WI38 (cell line): Measurements from ENCODE around the gene MIPEP.

Source experiments
- H3K4me3 ChIP-seq: 2 replicates; pipeline ENCODE4 v1.5.1; 2011; ENCODE audit warnings: low read depth, mild to moderate bottlenecking, control low read depth, low read length
- TF ChIP-seq, protein P1 (sequence below): IDR thresholded peaks from 2 replicates; pipeline ENCODE4 v1.5.1; 2012; ENCODE audit warnings: low read depth, mild to moderate bottlenecking, control low read depth, low read length

Gene MIPEP

DNA sequence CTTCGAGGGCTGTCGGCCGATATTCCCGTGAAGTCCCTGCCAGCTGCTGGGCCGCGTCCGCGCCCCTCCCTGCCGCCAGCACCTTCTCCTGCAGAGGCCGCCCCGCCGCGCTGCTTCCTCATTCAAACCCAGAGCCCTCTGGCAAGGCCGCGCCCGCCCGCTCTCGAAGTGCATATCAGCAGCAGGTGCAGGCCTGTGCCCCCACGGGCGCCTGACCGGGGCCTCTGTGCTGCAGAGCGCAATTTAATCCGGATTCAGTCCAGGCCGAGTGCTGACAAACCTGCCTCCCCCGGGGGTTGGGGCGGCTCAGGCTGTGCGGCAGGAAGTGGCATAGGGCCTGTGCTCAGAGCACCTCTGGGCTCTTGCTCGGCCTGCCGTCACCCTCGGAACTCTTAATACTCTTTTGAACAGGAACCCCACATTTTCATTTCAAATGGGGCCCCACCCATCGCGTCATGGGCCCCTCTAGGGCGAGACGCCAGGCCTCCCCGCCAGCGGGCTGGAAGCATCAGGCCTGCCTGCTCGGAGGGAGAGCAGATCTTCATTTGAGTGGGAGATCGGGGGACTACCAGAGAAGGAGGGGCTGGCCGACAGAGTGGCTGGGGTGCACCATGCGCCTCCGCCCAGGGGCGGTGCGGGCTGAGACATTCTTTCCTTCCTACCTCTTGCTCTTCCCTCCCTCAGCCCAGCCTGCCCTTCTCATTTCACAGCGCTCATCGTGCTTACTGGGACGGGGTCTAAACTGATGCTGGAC lies 193.3 kb downstream of the MIPEP start:
- TF ChIP-seq, protein P1, sequence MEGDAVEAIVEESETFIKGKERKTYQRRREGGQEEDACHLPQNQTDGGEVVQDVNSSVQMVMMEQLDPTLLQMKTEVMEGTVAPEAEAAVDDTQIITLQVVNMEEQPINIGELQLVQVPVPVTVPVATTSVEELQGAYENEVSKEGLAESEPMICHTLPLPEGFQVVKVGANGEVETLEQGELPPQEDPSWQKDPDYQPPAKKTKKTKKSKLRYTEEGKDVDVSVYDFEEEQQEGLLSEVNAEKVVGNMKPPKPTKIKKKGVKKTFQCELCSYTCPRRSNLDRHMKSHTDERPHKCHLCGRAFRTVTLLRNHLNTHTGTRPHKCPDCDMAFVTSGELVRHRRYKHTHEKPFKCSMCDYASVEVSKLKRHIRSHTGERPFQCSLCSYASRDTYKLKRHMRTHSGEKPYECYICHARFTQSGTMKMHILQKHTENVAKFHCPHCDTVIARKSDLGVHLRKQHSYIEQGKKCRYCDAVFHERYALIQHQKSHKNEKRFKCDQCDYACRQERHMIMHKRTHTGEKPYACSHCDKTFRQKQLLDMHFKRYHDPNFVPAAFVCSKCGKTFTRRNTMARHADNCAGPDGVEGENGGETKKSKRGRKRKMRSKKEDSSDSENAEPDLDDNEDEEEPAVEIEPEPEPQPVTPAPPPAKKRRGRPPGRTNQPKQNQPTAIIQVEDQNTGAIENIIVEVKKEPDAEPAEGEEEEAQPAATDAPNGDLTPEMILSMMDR, result no peak
- H3K4me3 ChIP-seq, result no peak overlapping the region

DNA sequence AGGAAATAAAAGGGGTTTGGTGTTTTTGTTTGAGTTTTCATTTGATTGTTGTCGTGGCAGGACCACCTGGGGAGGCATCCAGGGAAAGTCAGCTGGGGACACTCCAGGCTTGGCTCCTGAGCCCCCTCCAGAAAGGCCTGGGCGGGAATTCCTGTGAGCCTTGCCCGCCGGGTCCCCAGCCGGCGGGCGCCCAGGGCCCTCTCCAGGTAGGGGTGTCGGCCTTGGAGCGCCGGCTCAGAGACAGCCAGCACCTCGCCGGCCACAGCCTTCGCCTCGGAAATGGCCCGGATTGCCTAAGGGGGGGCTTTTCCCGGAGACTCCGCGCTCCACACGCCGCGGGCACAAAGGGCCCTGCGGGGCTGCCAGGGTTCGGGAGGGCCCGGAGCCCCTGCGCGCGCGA lies 194.0 kb downstream of the MIPEP start:
- TF ChIP-seq, protein P1, result no peak
- no peak overlapping the region for H3K4me3 ChIP-seq

DNA sequence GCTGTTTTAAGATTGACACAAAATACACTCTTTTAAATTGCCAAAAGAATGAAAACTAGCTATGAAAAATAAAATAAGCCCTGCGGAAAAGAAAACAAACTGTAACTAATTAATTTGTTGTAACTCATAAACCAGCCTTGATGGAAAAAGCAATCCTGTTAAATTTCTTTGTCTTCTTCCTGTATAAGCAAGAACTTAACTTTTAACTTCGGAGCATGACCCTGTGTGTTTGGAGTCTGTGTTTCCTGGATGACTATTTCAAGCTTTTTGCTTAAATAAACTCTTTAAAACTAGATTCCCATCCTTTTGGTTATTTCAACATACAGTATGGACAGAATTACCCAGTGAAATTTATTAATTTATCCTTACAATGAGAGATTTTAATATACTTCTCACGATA lies 196.4 kb downstream of the MIPEP start:
- TF ChIP-seq, protein P1, result no peak
- H3K4me3 ChIP-seq, result no peak overlapping the region

GRCh38 chr13:23690668-23691067 lies 198.5 kb downstream of the MIPEP start:
- no peak overlapping the region for H3K4me3 ChIP-seq
- TF ChIP-seq, protein P1, result no peak

- no peak overlapping the region for H3K4me3 ChIP-seq
- TF ChIP-seq, protein P1, result no peak
Observed at GRCh38 chr13:23688336-23688735, 200.9 kb downstream of the MIPEP start.

DNA sequence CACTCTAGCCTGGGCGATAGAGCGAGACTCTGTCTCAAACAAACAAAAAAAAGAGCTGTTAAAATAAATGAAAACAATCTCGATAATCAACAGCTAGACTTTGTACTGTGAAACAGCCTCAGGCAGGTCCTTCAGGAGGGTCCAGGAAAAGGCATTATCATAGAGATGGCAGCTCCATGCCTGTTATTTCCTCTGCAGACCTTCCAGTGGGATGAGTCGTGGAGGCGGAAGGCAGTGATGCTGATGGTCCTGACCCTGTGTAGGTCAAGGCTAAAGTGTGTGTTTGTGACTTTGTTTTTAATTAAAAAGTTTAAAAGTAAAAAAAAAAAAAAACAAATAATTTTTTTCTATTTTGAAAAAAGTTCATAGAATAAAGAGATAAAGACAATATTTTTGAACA lies 201.6 kb downstream of the MIPEP start:
- H3K4me3 ChIP-seq, result no peak overlapping the region
- TF ChIP-seq, protein P1, result no peak

DNA sequence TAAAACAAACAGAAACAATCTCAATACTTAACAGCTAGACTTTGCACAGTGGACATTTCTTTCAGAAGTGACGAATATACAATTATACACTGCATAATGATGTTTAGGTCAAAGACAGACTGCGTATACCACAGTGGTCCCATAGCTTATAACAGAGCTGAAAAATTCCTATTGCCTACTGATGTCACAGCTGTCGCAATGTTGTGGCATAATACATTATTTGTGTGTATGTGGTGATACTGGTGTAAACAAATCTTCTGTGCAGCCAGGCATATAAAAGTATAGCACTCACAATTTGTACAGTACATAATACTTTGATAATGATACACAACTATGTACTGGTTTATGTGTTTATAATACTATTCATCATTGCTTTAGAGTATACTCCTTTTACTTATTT lies 202.3 kb downstream of the MIPEP start:
- H3K4me3 ChIP-seq, result no peak overlapping the region
- TF ChIP-seq, protein P1, result no peak
